Smooth muscle cell of trachea (primary cell): ENCODE measurements around the gene MATK. TPM values are rescaled to one million over a fixed set of nuclear protein-coding genes. Genes with fewer than 3 reads are reported as not detected.

Experiments
- total RNA-seq: library from RNA; depleted of rRNA; stranded (reverse); fragments of >200 nt; gene quantifications from 2 replicates; pipeline ENCODE4 v1.2.1, GENCODE V29; 2014

Gene MATK, protein sequence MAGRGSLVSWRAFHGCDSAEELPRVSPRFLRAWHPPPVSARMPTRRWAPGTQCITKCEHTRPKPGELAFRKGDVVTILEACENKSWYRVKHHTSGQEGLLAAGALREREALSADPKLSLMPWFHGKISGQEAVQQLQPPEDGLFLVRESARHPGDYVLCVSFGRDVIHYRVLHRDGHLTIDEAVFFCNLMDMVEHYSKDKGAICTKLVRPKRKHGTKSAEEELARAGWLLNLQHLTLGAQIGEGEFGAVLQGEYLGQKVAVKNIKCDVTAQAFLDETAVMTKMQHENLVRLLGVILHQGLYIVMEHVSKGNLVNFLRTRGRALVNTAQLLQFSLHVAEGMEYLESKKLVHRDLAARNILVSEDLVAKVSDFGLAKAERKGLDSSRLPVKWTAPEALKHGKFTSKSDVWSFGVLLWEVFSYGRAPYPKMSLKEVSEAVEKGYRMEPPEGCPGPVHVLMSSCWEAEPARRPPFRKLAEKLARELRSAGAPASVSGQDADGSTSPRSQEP
- 0.15 TPM in 1 of 2 replicates, not detected in the other for total RNA-seq

DNA sequence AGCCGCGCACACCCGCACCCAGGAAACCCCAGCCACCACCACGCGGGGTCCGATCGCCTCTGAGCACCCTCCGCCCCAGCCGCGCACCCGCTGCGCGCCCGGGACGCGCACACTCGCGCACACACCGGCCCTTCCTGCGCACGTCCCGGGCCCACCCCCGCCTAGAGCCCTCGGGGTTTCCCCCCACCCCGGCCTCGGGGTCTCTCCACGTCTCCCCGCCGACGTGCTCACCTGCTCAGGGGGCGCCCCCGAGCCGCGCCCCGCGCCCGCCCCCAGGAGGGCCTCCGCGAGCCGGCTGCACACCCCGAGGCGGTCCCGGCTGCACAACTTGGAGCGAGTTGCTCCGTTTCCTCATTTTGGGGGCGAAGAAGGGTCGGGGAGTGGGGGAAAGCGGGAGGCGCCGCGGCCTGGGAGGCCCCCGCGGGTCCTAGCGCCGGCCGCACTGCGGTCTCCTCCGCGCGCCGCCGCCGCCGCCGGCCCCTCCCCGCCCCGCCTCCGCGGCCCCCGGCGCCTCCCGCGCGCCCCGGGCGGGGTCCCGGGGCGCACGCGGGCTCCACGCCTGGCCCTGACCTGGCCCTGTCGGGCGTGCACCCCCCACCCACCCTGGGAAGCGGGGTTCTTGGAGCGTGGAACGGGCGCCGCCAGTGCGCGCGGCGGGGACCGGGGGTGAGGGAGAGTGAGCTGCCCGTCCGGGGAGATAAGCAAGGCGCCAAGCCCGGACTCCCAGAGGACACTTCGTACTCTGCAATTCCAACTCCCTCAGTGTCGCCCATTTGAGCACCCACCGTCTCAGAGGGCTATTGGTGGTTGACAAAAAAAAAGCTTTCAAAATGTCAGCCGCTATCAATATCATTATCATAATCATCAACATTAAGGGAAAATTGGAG, at the start of gene MATK:
MATK (minus strand) TSS at position 444 of the 887 bp plus-strand sequence. CDS start 1,246 bp downstream, outside the sequence.

DNA sequence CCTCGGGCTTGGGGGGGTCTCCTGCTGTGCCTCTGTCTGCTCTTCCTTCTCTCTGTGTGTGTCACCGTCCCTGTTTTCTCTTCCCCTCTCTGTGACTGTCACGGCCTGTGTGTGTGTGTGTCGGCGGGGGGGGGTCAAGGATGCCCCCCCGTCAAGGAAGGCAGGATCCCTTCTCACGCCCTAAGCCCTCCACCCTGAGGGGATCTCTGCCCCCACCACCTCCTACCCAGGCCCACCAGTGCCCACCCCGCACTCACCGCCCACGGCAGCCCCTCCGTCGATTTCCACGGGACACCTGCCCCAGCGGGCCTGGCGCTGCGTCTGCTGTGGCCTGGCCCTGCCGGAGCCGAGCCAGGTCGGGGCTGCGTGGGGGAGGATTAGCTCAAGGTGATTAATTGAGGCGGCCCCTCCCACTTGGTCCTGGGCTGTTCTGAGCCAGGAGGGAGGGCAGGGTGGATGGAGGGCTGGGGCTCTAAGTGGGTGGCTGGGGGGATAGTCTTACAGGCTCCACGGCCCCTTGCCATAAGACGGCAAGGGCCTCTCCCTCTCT, 14.2 kb downstream of the MATK start, which contains the start of gene RAX2:
RAX2 (minus strand) TSS at position 323 of the 550 bp plus-strand sequence. CDS start 486 bp downstream, outside the sequence.

DNA sequence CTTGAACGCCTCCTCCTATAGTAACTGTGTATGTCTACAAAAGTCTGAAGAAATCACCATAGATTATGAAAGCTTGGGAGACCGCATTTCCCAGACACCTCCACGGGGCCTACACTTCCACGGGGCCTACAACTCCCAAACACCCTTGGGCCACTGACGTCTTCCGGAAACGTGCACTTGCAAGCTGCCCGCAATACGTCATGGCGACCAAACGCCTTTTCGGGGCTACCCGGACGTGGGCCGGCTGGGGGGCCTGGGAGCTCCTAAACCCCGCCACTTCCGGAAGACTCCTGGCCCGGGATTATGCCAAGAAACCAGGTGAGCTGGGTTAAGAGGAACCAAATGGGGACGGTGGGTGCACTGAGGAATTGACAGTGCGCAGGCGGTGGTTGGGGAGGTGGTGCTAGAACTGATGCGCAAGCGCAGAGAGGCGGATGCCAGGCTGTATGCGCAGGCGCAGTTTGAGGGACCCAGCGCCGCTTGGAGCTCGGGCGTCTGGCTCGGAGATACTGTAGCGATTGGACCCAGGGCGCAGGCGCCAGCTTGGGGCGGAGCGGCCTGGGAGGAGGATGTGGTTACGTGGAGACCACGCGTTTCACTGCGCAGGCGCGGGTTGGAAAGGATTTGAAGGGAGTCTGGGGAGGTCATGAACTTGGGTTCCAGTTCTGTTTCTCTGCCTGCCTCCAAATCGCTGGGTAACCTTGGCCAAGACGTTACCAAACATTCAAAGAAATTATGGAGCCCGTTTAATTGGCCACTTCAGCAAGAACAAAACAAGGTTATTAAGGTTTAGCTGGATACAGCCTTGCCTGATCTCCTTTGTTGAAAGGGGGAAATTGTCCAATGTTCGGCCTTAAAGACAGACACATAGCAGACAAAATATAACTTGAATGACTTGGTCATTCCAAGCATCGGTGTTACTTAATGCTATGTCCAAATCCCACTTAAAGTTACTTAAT, 23.4 kb downstream of the MATK start, which contains the start of gene MRPL54:
MRPL54 (plus strand) TSS at position 182 of the 959 bp plus-strand sequence; CDS start at position 201, 19 bp downstream.

GRCh38 chr19:3761382-3762129, 24.6 kb downstream of the MATK start, which contains the start of gene APBA3:
Gene APBA3, minus strand, starts transcription at chr19:3761692. Its CDS starts 1,428 bp downstream, at chr19:3760264.

Other genes with a start within 250 kb of the MATK start
- gene TEKTIP1, start 247.2 kb downstream of the MATK start, total RNA-seq: not detected in 2 replicates
- 50.2 and 174 TPM in 2 replicates for gene MFSD12, start 228.8 kb downstream of the MATK start, total RNA-seq
- gene HMG20B, start 213.4 kb downstream of the MATK start, total RNA-seq: 91.1 and 102 TPM in 2 replicates
- gene GIPC3, start 200.9 kb downstream of the MATK start, total RNA-seq: under 0.01 TPM in 1 of 2 replicates, not detected in the other
- gene TBXA2R, start 179.5 kb downstream of the MATK start, total RNA-seq: 2.8 and 2.9 TPM in 2 replicates
- gene CACTIN, start 159.6 kb downstream of the MATK start, total RNA-seq: 26.8 and 35.6 TPM in 2 replicates
- gene PIP5K1C, start 85.9 kb downstream of the MATK start, total RNA-seq: 27.6 and 60.0 TPM in 2 replicates
- under 0.01 TPM in 1 of 2 replicates, not detected in the other for gene TJP3, start 78.0 kb downstream of the MATK start, total RNA-seq
- gene APBA3, start 24.7 kb downstream of the MATK start, total RNA-seq: 19.3 and 28.9 TPM in 2 replicates
- 21.8 and 50.2 TPM in 2 replicates for gene MRPL54, start 23.7 kb downstream of the MATK start, total RNA-seq
- gene RAX2, start 14.2 kb downstream of the MATK start, total RNA-seq: not detected in 2 replicates
- gene ZFR2, start 82.7 kb upstream of the MATK start, total RNA-seq: not detected in 2 replicates
- not detected in 2 replicates for gene ATCAY, start 94.3 kb upstream of the MATK start, total RNA-seq
- not detected in 2 replicates for gene NMRK2, start 146.7 kb upstream of the MATK start, total RNA-seq
- gene DAPK3, start 184.7 kb upstream of the MATK start, total RNA-seq: 103 and 139 TPM in 2 replicates
- 2,700 and 4,831 TPM in 2 replicates for gene EEF2, start 199.1 kb upstream of the MATK start, total RNA-seq
- gene PIAS4, start 221.4 kb upstream of the MATK start, total RNA-seq: 14.8 and 33.6 TPM in 2 replicates